HG02870 (cell line): Measurements from ENCODE around the gene COQ10B.
A peak's percentile ranks its signal among the peaks of the same experiment; 100 is the strongest.
"Not testable (repeated sequence)": the region's sequence is repeated elsewhere in the genome, so short reads cannot be mapped to it uniquely, and the experiment has no call there.

Experiments used
- ATAC-seq: cut with Tn5 transposase; IDR thresholded peaks from one replicate; pipeline ENCODE4 v1.9.1; 2021; ENCODE audit warnings: mild to moderate bottlenecking, moderate library complexity; ENCODE audit not compliant: unreplicated experiment

COQ10B gene

DNA sequence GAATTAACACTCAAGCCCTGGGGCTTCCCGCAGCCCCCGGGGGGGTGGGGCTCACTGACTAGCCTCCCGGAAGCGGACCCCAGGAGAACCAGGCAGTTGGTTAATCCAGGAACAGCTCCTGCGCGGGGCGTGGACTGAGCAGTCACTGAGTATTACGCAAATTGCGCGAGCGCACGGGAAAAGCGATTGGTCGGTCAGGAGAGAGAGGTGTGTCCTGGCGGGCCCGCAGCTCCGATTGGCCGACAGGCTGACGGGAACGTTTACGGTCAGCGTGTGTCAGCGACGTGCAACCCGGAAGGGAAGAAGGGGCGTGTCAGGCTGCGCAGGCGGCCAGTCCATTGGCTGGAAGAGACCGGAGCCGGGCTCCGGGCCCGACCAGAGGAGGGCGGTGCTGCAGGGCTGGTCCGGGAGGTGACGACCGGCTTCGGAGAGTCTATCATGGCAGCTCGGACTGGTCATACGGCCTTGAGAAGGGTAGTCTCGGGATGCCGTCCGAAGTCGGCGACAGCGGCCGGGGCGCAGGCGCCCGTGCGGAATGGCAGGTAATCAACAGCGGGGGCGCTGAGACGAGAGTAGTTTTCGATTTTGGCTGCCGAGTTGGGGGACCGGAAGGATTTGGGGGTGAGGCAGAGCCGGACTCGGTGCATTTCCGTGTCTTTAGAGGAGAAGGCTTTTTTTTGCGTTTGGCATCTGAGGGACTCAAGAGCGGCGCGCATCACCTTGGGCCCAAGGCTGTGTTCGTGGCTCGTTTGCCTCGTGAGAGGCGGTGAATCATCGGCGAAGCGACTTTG, at the start of gene COQ10B:
COQ10B (plus strand) TSS at position 430 of the 791 bp plus-strand sequence; CDS start at position 439, 9 bp downstream.
- peak; percentile 94 for ATAC-seq

- ATAC-seq, result no peak
Measured at GRCh38 chr2:197405582-197405981, 47.8 kb upstream of the COQ10B start.

- ATAC-seq, result no peak
Measured at GRCh38 chr2:197414039-197414438, 39.3 kb upstream of the COQ10B start.

DNA sequence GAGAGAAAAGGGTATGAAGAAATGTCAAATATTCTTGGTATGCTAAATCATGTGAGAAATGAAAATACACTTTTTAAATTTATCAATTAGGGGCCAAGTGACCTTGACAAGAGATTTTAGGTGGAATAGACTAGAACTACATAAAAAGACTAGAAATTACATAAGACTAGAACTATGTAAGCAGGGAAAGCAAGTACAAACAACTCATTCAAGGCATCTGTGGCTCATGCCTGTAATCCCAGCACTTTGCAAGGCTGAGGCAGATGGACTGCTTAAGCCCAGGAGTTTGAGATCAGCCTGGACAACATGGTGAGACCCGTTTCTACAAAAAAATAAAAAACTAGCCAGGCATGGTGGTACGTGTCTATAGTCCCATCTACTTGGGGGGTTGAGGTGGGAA, 38.8 kb upstream of the COQ10B start:
- no peak for ATAC-seq

- ATAC-seq, result no peak
Measured at GRCh38 chr2:197416268-197416667, 37.1 kb upstream of the COQ10B start.

DNA sequence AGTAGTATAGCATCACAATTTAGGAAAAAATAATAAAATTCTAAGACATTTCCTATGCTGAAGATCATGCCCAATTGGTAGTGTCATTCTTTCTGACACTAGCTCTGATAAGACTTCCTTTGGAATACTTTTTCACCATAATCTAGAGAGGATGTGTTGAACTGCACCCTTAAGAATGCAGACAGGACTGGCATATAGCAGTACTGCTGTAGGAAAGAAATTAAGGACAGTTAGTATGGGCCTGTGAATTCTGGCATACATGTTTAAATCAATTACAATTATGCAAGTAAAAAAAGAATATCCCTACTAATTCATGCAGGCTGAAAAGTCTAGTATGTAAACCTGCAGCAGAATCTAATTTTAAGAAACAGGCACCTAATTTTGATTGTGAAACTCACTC, 33.9 kb upstream of the COQ10B start:
- no peak for ATAC-seq

DNA sequence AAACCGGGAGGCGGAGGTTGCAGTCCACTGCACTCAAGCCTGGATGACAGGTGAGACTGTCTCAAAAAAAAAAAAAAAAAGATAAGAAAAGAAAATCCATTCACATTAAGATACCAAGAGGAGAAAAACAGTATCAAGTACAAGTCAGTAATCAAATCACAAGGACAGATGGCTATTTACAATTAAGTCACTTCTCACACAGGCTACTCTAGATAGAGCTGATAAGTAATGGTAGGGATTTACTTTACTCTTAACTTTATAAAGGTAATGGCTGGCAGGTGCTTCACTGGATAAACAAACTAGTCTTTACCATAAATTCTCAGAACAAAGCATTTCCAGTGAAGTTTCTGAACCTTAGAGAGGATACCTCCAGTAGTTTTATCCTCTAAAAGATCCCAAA, 30.0 kb upstream of the COQ10B start:
- no peak for ATAC-seq

GRCh38 chr2:197425550-197425949, 27.8 kb upstream of the COQ10B start:
- ATAC-seq, result no peak

GRCh38 chr2:197426723-197427603, 26.4 kb upstream of the COQ10B start:
- no peak for ATAC-seq

GRCh38 chr2:197427986-197428385, 25.4 kb upstream of the COQ10B start:
- no peak for ATAC-seq

GRCh38 chr2:197431858-197432257, 21.5 kb upstream of the COQ10B start:
- ATAC-seq, result no peak

GRCh38 chr2:197432527-197432926, 20.8 kb upstream of the COQ10B start:
- not testable (repeated sequence) for ATAC-seq

DNA sequence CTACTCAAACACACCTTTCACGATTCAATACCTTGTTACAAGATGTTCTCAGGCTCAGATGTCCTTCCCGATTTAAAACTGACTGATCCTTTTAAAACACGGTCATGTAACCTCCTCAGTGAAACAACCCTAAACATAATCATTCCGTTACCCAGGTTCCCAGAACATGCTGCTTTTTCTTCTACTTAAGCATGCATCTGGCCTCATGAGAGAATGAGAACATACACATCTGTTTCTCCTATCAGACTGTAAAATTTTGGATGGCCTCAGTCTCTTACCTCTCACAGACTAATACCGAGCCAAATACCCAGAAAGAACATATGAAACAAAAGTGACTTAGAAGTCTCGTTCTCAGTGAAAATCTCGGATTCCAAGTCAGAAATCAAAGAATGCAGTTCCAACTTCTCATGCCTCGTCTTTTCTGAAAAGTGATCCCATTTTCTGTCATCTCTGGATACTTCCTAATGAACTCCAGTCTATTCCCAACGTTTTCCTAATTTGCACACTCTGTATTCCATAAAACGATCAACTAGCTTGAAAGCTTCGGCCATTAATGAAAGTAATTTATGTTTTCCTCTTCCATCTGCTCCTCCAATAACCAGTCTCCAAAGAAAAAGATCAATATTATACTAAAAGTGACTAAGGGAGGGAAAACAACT, 19.4 kb upstream of the COQ10B start:
- no peak for ATAC-seq

DNA sequence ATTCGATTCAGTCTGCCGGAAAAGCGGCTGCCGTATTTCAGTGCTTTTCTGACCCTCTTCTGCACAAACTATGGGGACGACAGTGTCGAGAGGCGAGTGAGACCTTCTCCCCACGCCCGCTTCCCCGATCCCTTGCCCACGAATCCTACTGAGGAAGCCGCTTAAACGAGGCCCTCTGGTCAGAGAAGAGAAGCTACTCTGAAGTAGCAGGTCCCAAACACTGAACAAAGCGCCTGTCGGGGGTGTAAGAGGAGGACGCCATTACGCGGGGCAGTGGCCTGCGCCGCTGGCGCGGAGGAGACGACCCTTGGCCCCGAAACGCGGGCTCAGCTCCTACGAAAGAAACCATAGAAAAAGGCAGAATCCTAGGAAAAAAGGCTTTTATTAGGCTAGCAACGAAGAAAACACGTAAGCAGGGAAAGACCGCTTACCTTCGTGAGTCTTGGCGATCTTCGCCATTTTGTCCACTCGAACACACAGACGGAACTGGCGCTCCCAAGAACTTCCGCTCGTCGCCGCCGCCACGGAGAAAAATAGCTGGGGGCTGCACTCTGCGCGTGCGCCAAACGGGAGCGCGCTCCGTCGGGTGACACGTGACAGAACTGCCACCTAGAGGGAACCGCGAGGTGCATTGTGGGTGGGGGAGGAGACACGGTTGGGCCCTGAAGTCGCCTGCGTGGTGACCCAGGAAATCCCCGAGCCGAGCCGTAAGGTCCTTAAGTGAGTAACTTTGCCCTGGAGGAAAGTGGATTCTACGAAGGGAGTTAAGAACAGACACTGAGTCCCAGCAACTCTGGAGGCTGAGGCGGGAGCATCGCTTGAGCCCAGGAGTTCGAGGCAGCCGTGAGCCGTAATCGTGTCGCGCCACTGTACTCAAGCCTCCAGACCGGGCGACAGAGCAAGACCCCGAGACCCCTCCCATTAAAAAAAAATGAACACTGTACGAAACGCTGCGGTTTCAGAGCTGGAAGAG, 18.5 kb upstream of the COQ10B start, which contains the start of gene SF3B1:
SF3B1 (minus strand) TSS at position 488 of the 973 bp plus-strand sequence; CDS start at position 459, 29 bp downstream.
- ATAC-seq, result peak; percentile 91

DNA sequence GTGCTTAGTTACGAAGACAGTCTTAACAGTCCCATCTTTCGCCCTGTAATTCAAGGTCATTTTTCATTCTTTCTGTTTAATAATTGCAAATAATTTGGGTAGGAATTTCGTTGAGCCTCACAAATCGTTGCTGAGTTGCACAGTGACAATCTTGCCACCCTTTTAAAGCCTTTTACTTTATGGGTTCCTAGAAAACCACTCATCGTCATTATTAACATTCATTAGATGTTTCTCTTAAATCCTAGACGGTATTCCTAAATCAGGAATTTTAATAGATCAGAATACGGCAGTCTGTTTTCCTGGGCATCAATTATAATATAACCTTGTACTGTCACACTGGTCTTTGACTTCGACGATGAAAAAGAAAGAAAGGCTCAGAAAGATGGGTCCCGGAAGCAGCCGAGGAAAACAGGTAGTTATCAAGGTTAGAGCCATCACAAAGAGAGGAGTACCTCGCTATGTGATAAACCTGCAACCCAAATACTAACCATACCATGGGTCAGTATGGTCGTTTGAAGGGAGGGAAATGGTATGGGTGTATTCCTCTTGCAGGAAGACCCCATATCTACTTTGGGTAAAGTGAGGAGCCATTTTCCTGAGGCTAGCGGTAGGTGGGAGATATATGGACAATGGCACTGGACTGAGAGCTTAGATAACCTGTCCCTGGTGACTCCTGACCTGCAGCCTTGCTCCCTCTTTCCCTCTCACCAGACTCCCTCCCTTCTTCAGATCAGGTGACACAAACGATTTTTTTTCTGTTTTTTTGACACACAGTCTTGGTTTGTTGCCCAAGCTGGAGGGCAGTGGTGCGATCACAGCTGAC, 17.5 kb upstream of the COQ10B start:
- no peak for ATAC-seq

DNA sequence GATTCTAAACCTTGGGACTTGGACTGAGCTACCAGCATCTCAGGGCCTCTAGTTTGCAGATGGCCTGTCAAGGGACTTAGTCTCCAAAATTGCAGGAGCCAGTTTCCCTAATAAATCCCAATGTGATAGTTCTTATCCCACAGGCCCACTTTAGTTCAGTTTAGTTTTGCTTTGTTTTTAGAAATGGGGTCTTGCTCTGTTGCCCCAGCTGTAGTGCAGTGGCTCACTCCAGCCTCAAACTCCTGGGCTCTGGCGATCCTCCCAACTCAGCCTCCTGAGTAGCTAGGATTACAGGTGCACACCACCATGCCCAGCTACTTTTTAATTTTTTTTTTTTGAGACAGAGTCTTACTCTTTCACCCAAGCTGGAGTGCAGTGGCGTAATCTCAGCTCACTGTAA, 16.0 kb upstream of the COQ10B start:
- ATAC-seq, result no peak

- ATAC-seq, result no peak
Measured at GRCh38 chr2:197442857-197443256, 10.5 kb upstream of the COQ10B start.

- ATAC-seq, result no peak
Measured at GRCh38 chr2:197445746-197446145, 7.6 kb upstream of the COQ10B start.

DNA sequence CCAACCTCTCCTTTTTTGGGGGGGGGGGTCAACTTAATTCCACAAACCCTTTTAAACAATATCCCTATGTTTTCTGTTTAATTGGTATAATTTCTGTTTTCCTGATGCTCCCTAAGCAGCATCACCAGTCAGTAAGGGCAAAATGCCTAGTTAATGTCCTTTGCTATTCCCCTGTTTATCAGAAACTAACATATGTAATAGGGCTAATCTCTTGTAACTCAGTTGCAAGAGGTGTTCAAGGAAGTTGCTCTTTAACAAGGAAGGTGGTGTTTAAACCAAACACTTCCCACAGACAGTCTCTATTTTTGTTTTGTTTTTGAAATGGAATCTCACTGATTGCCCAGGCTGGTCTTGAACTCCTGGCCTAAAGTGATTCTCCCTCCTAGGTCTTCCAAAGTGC, 6.5 kb upstream of the COQ10B start:
- ATAC-seq, result no peak
